H9 (cell line): ENCODE data around the gene ROR1. TPM values are rescaled to one million over a fixed set of nuclear protein-coding genes. Genes with fewer than 3 reads are reported as not detected.
A peak's percentile ranks its signal among the peaks of the same experiment; 100 is the strongest.

Experiments
- DNase-seq: peaks from one replicate; pipeline ENCODE4 v3.0.0-alpha.2; 2017
- H2AFZ ChIP-seq: one replicate; pipeline ENCODE4 v1.6.1; 2013; ENCODE audit warnings: mild to moderate bottlenecking, low read length, control low read depth, moderate library complexity
- H2AK5ac ChIP-seq: 2 replicates; pipeline ENCODE4 v1.6.1; 2013; ENCODE audit warnings: low read length, control low read depth, mixed read lengths; ENCODE audit not compliant: insufficient read length
- H2BK120ac ChIP-seq: one replicate; pipeline ENCODE4 v1.6.1; 2013; ENCODE audit warnings: low read depth, mild to moderate bottlenecking, low read length, control low read depth, inconsistent platforms; ENCODE audit not compliant: poor library complexity, severe bottlenecking
- H2BK12ac ChIP-seq: 2 replicates; pipeline ENCODE4 v1.6.1; 2013; ENCODE audit warnings: low read length, control low read depth, mixed read lengths, low read depth; ENCODE audit not compliant: insufficient read length
- H2BK15ac ChIP-seq: 2 replicates; pipeline ENCODE4 v1.6.1; 2013; ENCODE audit warnings: low read depth, low read length, control low read depth
- H2BK20ac ChIP-seq: one replicate; pipeline ENCODE4 v1.6.1; 2013; ENCODE audit warnings: low read depth, mild to moderate bottlenecking, low read length, control low read depth, inconsistent platforms; ENCODE audit not compliant: poor library complexity, severe bottlenecking
- H2BK5ac ChIP-seq: 2 replicates; pipeline ENCODE4 v1.6.1; 2013; ENCODE audit warnings: low read length, control low read depth, mixed read lengths; ENCODE audit not compliant: insufficient read length
- H3K14ac ChIP-seq: 2 replicates; pipeline ENCODE4 v1.6.1; 2013; ENCODE audit warnings: low read length, control low read depth; ENCODE audit not compliant: insufficient read depth
- H3K18ac ChIP-seq: 2 replicates; pipeline ENCODE4 v1.6.1; 2013; ENCODE audit warnings: low read depth, mild to moderate bottlenecking, mixed read lengths, low read length, control low read depth; ENCODE audit not compliant: insufficient read length
- H3K23ac ChIP-seq: 2 replicates; pipeline ENCODE4 v1.6.1; 2013; ENCODE audit warnings: low read length, control low read depth, mixed read lengths, low read depth; ENCODE audit not compliant: insufficient read length
- H3K23me2 ChIP-seq: 2 replicates; pipeline ENCODE4 v1.6.1; 2013; ENCODE audit warnings: low read depth, mild to moderate bottlenecking, mixed read lengths, low read length, control low read depth; ENCODE audit not compliant: insufficient read length, poor library complexity, severe bottlenecking
- H3K27ac ChIP-seq: 2 replicates; pipeline ENCODE4 v1.5.1; 2013; ENCODE audit warnings: low read length, control low read depth, mixed read lengths, low read depth; ENCODE audit not compliant: insufficient read length
- H3K27me3 ChIP-seq: 2 replicates; pipeline ENCODE4 v1.6.1; 2013; ENCODE audit warnings: low read length, control low read depth, inconsistent platforms; ENCODE audit not compliant: insufficient read depth
- H3K4ac ChIP-seq: 2 replicates; pipeline ENCODE4 v1.6.1; 2013; ENCODE audit warnings: low read depth, mild to moderate bottlenecking, control low read depth, inconsistent platforms, low read length, moderate library complexity
- H3K4me1 ChIP-seq: 2 replicates; pipeline ENCODE4 v1.6.1; 2013; ENCODE audit warnings: low read length, control low read depth, inconsistent platforms; ENCODE audit not compliant: insufficient read depth
- H3K4me2 ChIP-seq: 2 replicates; pipeline ENCODE4 v1.6.1; 2013; ENCODE audit warnings: low read length, control low read depth, mixed read lengths; ENCODE audit not compliant: insufficient read length, insufficient read depth
- H3K56ac ChIP-seq: 2 replicates; pipeline ENCODE4 v1.6.1; 2013; ENCODE audit warnings: low read depth, mild to moderate bottlenecking, mixed read lengths, low read length, control low read depth; ENCODE audit not compliant: insufficient read length
- H3K79me1 ChIP-seq: 2 replicates; pipeline ENCODE4 v1.6.1; 2013; ENCODE audit warnings: low read depth, mild to moderate bottlenecking, moderate library complexity, low read length, control low read depth, inconsistent platforms; ENCODE audit not compliant: insufficient read depth, poor library complexity, severe bottlenecking
- H3K79me2 ChIP-seq: 2 replicates; pipeline ENCODE4 v1.6.1; 2013; ENCODE audit warnings: low read length, control low read depth, inconsistent platforms; ENCODE audit not compliant: insufficient read depth
- H3K9ac ChIP-seq: 2 replicates; pipeline ENCODE4 v1.6.1; 2013; ENCODE audit warnings: low read length, control low read depth, mixed read lengths; ENCODE audit not compliant: insufficient read length; ENCODE audit errors: extremely low read depth
- H3K9me3 ChIP-seq: one replicate; pipeline ENCODE4 v1.6.1; 2013; ENCODE audit warnings: low read depth, low read length, inconsistent platforms; ENCODE audit not compliant: control insufficient read depth
- H3T11ph ChIP-seq: one replicate; pipeline ENCODE4 v1.6.1; 2013; ENCODE audit warnings: mild to moderate bottlenecking, low read length, control low read depth, inconsistent platforms
- H4K20me1 ChIP-seq: one replicate; pipeline ENCODE4 v1.6.1; 2013; ENCODE audit not compliant: control insufficient read depth, insufficient read length, insufficient read depth
- H4K5ac ChIP-seq: 2 replicates; pipeline ENCODE4 v1.6.1; 2013; ENCODE audit warnings: low read depth, mild to moderate bottlenecking, mixed read lengths, low read length, control low read depth; ENCODE audit not compliant: insufficient read length
- H4K8ac ChIP-seq: replicated peaks from 2 replicates; pipeline ENCODE4 v1.6.1; 2013; ENCODE audit warnings: low read length, control low read depth, mixed read lengths, low read depth; ENCODE audit not compliant: insufficient read length
- H4K91ac ChIP-seq: 2 replicates; pipeline ENCODE4 v1.6.1; 2013; ENCODE audit warnings: low read depth, mild to moderate bottlenecking, moderate library complexity, mixed read lengths, low read length, control low read depth; ENCODE audit not compliant: insufficient read length
- H3K27ac Mint-ChIP-seq, 3 experiments: 2 replicates in 2 of 3; 3 replicates in 1 of 3; pipeline ENCODE4 v1.8.0; 2020 to 2021; ENCODE audit warnings: mixed read lengths in 3 of 3, mild to moderate bottlenecking in 1 of 3, moderate library complexity in 1 of 3
- H3K27me3 Mint-ChIP-seq: 2 replicates; pipeline ENCODE4 v1.8.0; 2021; ENCODE audit warnings: low read depth, mild to moderate bottlenecking, moderate library complexity, mixed read lengths
- H3K36me3 Mint-ChIP-seq, 3 experiments: 2 replicates in 2 of 3; 3 replicates in 1 of 3; pipeline ENCODE4 v1.8.0; 2020 to 2021; ENCODE audit warnings: low read depth in 3 of 3, mixed read lengths in 3 of 3; ENCODE audit not compliant: insufficient read depth in 1 of 3
- H3K4me1 Mint-ChIP-seq, 2 experiments: 2 replicates each; pipeline ENCODE4 v1.8.0; 2020; ENCODE audit warnings: mixed read lengths in 2 of 2
- H3K4me3 Mint-ChIP-seq, 2 experiments: 2 replicates in 1 of 2; 3 replicates in 1 of 2; pipeline ENCODE4 v1.8.0; 2020 to 2021; ENCODE audit warnings: mild to moderate bottlenecking in 2 of 2, mixed read lengths in 2 of 2, moderate library complexity in 1 of 2
- H3K9me3 Mint-ChIP-seq, 2 experiments: 2 replicates in 1 of 2; 3 replicates in 1 of 2; pipeline ENCODE4 v1.8.0; 2020; ENCODE audit warnings: mild to moderate bottlenecking in 2 of 2, mixed read lengths in 2 of 2, moderate library complexity in 1 of 2
- WGBS: extraction: QIAGEN DNeasy Blood & Tissue Kit; methylation state at CpG from one replicate; pipeline ENCODE4 v1.1.7; 2013; ENCODE audit warnings: missing lambda C conversion rate, low lambda C conversion rate, mixed read lengths; ENCODE audit not compliant: insufficient read length; ENCODE audit errors: extremely low coverage; 5-methylcytosine and 5-hydroxymethylcytosine counted together
- total RNA-seq: library from RNA; stranded (reverse); gene quantifications from 2 replicates; pipeline ENCODE4 v1.2.1, GENCODE V29; 2021
- TF ChIP-seq, protein P1 (sequence below): fragments of 200-600 bp; sonication (generic); conservative IDR thresholded peaks from 3 replicates; pipeline ENCODE4 v1.8.0; 2021; ENCODE audit warnings: antibody characterized with exemption, mild to moderate bottlenecking

Gene ROR1
- total RNA-seq, 1 experiment from 2014 or later = 75.9 TPM

DNA sequence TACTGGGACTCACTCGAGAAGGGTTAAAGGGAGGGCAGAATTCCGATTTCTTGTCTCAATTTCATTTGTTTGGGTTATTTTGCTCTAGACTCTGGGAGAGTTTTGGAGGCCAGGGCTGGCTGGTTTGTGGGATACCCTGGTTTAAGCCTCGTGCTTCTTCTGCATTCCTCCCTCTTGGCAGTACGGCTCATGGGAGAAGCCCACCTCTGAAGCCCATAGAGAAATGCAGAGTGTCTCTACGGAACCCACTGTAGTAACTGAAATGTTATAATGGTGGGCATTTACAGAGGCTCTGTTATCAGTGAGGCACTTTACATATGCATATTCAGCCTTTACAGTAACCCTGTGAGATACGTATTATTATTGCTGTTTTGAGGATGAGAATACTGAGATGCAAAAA is 43.9 kb downstream of the ROR1 start:
- H3K79me2 ChIP-seq = peaks cover 68% of the 10 kb centered on the region; the same call in 1 of the 2 replicates

More for the DNA sequence above, 43.9 kb downstream of the ROR1 start:
- H3K4me1 ChIP-seq = peaks cover 19% of the 10 kb centered on the region
- no peak overlapping the region for H3K56ac ChIP-seq
- TF ChIP-seq, protein P1, sequence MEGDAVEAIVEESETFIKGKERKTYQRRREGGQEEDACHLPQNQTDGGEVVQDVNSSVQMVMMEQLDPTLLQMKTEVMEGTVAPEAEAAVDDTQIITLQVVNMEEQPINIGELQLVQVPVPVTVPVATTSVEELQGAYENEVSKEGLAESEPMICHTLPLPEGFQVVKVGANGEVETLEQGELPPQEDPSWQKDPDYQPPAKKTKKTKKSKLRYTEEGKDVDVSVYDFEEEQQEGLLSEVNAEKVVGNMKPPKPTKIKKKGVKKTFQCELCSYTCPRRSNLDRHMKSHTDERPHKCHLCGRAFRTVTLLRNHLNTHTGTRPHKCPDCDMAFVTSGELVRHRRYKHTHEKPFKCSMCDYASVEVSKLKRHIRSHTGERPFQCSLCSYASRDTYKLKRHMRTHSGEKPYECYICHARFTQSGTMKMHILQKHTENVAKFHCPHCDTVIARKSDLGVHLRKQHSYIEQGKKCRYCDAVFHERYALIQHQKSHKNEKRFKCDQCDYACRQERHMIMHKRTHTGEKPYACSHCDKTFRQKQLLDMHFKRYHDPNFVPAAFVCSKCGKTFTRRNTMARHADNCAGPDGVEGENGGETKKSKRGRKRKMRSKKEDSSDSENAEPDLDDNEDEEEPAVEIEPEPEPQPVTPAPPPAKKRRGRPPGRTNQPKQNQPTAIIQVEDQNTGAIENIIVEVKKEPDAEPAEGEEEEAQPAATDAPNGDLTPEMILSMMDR = no peak
- H2BK15ac ChIP-seq = no peak overlapping the region
- no peak overlapping the region for H4K8ac ChIP-seq
- DNase-seq = no peak
- no peak overlapping the region for H3K18ac ChIP-seq
- H3T11ph ChIP-seq = no peak overlapping the region
- H2BK12ac ChIP-seq = no peak overlapping the region
- H3K9me3 Mint-ChIP-seq = peaks cover 27 to 37% of the 10 kb centered on the region in 2 experiments
- no peak overlapping the region for H4K5ac ChIP-seq
- no peaks in the 10 kb centered on the region for H4K20me1 ChIP-seq
- H2AK5ac ChIP-seq = no peak overlapping the region
- H2BK120ac ChIP-seq = no peak overlapping the region
- no peak overlapping the region for H3K27ac ChIP-seq
- H3K27me3 ChIP-seq = no peaks in the 10 kb centered on the region
- H3K27ac Mint-ChIP-seq = peak overlapping the region; percentile 25 to 96 (median 76); a peak in 6 of 7 replicates
- no peak overlapping the region for H2AFZ ChIP-seq
- H3K23ac ChIP-seq = no peak overlapping the region
- no CpG with 5 or more reads among the region's 6 CpGs for WGBS
- H3K14ac ChIP-seq = no peak overlapping the region
- no peak overlapping the region for H4K91ac ChIP-seq
- H2BK20ac ChIP-seq = no peak overlapping the region
- H3K23me2 ChIP-seq = no peaks in the 10 kb centered on the region
- H3K36me3 Mint-ChIP-seq = peaks cover 26 to 40% (median 39%) of the 10 kb centered on the region in 3 experiments
- H3K9me3 ChIP-seq = no peaks in the 10 kb centered on the region
- H3K4ac ChIP-seq = no peak overlapping the region
- peak overlapping the region in 1 of 2 experiments; percentile 59; a peak in 2 of 5 replicates for H3K4me3 Mint-ChIP-seq
- H3K4me1 Mint-ChIP-seq = peaks cover 53 to 58% of the 10 kb centered on the region in 2 experiments
- H3K4me2 ChIP-seq = peak overlapping the region; percentile 10
- H3K9ac ChIP-seq = no peak overlapping the region
- no peak overlapping the region for H2BK5ac ChIP-seq
- H3K27me3 Mint-ChIP-seq = no peaks in the 10 kb centered on the region
- peaks cover 10% of the 10 kb centered on the region for H3K79me1 ChIP-seq
